ENCODE measurements around the gene PARD6B. TPM values are rescaled to one million over a fixed set of nuclear protein-coding genes. Genes with fewer than 3 reads are reported as not detected.

Gene PARD6B
- total RNA-seq, 3 donors from 2014 or later: 1.4 to 30.6 (median 13.4) TPM

GRCh38 chr20:50729901-50730764, 1.2 kb upstream of the PARD6B start:
- no peaks in the 10 kb centered on the region for H3K27me3 ChIP-seq
- peak overlapping the region; percentile 89 to 93 for H3K27ac ChIP-seq
- intact Hi-C loops (cut with DNase I; ENCODE audit: low total_unique reads): no loop called here
- no peaks in the 10 kb centered on the region for H3K9me3 ChIP-seq
- peaks cover 0 to 9% of the 10 kb centered on the region in 2 donors for H3K4me1 ChIP-seq
- no peak for TF ChIP-seq POLR2AphosphoS5 (IDR thresholded peaks at IDR 0.05)
- no peak for TF ChIP-seq POLR2A (IDR thresholded peaks at IDR 0.05)
- peak overlapping the region; percentile 67 to 96 (median 77) for H3K4me3 ChIP-seq
- DNase-seq (ENCODE audit: low spot score in 2 of 2): peak in 1 of 2 donors; percentile 27
- no peaks in the 10 kb centered on the region for H3K36me3 ChIP-seq

GRCh38 chr20:50730765-50731054, 670 bp upstream of the PARD6B start:
- Histone ChIP-seq H3K36me3 (no peaks in the 10 kb centered on the region), H3K4me3 (peak overlapping the region; percentile 67 to 96 (median 77)), H3K27ac (peak overlapping the region; percentile 77 to 93), H3K27me3 (no peaks in the 10 kb centered on the region), H3K4me1 (peaks cover 0 to 9% of the 10 kb centered on the region in 2 donors), H3K9me3 (no peaks in the 10 kb centered on the region)
- DNase-seq (ENCODE audit: low spot score in 2 of 2): no peak
- TF ChIP-seq, protein P1, sequence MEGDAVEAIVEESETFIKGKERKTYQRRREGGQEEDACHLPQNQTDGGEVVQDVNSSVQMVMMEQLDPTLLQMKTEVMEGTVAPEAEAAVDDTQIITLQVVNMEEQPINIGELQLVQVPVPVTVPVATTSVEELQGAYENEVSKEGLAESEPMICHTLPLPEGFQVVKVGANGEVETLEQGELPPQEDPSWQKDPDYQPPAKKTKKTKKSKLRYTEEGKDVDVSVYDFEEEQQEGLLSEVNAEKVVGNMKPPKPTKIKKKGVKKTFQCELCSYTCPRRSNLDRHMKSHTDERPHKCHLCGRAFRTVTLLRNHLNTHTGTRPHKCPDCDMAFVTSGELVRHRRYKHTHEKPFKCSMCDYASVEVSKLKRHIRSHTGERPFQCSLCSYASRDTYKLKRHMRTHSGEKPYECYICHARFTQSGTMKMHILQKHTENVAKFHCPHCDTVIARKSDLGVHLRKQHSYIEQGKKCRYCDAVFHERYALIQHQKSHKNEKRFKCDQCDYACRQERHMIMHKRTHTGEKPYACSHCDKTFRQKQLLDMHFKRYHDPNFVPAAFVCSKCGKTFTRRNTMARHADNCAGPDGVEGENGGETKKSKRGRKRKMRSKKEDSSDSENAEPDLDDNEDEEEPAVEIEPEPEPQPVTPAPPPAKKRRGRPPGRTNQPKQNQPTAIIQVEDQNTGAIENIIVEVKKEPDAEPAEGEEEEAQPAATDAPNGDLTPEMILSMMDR (IDR thresholded peaks at IDR 0.05): no peak
- TF ChIP-seq POLR2AphosphoS5 (IDR thresholded peaks at IDR 0.05) (no peak), POLR2A (IDR thresholded peaks at IDR 0.05) (peak; percentile 36)
- intact Hi-C loops (cut with DNase I; ENCODE audit: low total_unique reads): no loop called here

- peak in 1 of 2 donors; percentile 26 for DNase-seq (ENCODE audit: low spot score in 2 of 2)
- H3K27ac ChIP-seq: peak overlapping the region; percentile 93 to 95
- H3K4me1 ChIP-seq: peaks cover 0 to 9% of the 10 kb centered on the region in 2 donors
- no peaks in the 10 kb centered on the region for H3K27me3 ChIP-seq
- TF ChIP-seq, protein P1 (IDR thresholded peaks at IDR 0.05): no peak
- no peak for TF ChIP-seq POLR2A (IDR thresholded peaks at IDR 0.05)
- TF ChIP-seq POLR2AphosphoS5 (IDR thresholded peaks at IDR 0.05): no peak
- H3K9me3 ChIP-seq: no peaks in the 10 kb centered on the region
- peak overlapping the region; percentile 67 to 96 (median 77) for H3K4me3 ChIP-seq
- intact Hi-C loops (cut with DNase I; ENCODE audit: low total_unique reads): no loop called here
- no peaks in the 10 kb centered on the region for H3K36me3 ChIP-seq
These were observed 730 bp downstream of the PARD6B start for GRCh38 chr20:50731930-50732690.

DNA sequence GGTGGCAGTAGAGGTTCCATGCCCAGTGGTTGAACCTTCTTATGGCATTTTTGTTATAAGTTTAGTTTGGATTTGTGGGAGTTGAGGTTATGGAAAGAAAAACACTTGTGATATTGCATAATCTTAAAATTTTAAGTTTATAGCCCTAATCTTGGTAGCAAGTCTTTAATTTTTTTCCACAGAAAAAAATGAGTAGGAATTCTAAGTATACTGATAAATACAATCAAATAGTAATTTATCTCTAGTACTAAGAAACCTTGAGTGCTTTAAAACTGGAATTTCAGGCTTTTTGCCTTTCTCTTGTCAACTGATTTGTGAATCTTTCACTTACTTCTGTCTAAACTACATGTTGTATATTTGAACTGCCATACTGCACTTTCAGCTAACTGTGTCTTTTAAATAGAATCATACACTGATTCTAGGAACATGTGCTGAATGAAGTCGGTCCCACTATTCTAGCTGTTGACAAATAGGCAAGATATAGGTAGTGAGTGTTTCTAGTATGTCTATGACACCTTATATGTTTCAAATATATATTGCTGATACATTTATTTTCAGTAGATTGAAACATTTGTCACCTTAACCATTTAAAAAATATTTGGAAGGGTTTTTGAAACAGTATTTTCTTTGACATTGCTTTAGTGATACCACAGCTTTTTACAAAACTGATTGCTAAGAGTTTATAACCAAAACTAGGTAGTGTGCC, 2.4 kb downstream of the PARD6B start:
- Histone ChIP-seq H3K27ac (no peak overlapping the region), H3K27me3 (no peaks in the 10 kb centered on the region), H3K4me3 (peak overlapping the region in 2 of 3 donors; percentile 77 to 96), H3K36me3 (no peaks in the 10 kb centered on the region), H3K9me3 (no peaks in the 10 kb centered on the region), H3K4me1 (peaks cover 0 to 9% of the 10 kb centered on the region in 2 donors)
- no peak for DNase-seq (ENCODE audit: low spot score in 2 of 2)
- intact Hi-C loops (cut with DNase I; ENCODE audit: low total_unique reads): loop anchor here (2.0 kb wide), 1 partner anchor 183 kb away; no protein-coding TSS in a partner anchor
- TF ChIP-seq POLR2A (IDR thresholded peaks at IDR 0.05): no peak

DNA sequence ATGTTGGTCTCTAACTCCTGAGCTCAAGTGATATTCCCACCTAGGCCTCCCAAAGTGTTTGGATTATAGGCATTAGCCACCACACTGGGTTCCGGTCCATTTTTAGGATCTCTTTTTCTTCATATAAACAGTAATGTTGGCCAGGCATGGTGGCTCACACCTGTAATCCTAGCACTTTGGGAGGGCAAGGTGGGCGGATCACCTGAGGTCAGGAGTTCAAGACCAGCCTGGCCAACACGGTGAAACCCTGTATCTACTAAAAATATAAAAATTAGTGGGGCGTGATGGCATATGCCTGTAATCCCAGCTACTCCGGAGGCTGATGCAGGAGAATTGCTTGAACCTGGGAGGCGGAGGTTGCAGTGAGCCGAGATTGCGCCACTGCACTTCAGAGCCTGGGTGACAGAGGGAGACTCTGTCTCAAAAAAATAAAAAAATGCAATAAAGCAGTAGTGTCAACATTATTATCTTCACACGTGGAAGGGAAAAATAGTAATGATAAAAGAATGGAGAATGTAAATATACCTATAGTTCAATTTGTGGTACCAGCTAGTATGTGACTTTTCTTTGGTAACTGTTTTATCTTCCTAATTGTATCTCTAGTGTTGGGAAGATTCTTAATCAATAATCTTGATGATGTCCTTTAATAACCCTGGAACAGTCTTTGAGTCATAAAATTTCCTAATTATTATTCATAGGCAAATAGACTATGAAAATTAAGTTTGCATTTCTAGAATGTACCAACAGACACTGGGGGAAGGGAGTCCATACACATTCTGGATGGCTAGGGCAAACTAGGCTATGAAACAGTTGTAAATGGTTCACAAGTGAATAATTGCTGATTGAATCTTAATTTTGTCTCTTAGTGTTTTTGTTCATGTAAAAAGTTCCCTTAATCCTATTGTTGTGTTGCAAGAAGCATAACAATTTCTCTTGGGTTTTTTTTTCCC, 3.6 kb downstream of the PARD6B start:
- TF ChIP-seq, protein P1 (IDR thresholded peaks at IDR 0.05): no peak
- TF ChIP-seq POLR2AphosphoS5 (IDR thresholded peaks at IDR 0.05): no peak
- TF ChIP-seq POLR2A (IDR thresholded peaks at IDR 0.05): no peak

More for the DNA sequence above, 3.6 kb downstream of the PARD6B start:
- Histone ChIP-seq H3K4me1 (peaks cover 0 to 1% of the 10 kb centered on the region in 2 donors), H3K27ac (no peak overlapping the region), H3K36me3 (no peaks in the 10 kb centered on the region), H3K9me3 (no peaks in the 10 kb centered on the region), H3K4me3 (no peak overlapping the region), H3K27me3 (no peaks in the 10 kb centered on the region)
- DNase-seq (ENCODE audit: low spot score in 2 of 2): peak in 1 of 2 donors; percentile 7
- intact Hi-C loops (cut with DNase I; ENCODE audit: low total_unique reads): loop anchor here (2.0 kb wide), 1 partner anchor 184 kb away; no protein-coding TSS in a partner anchor

Measured in breast epithelium (tissue), 4 donors.